ENCODE data around the gene P2RY2.

P2RY2 gene

GRCh38 chr11:73215191-73216134 lies 2.6 kb upstream of the P2RY2 start:
- Histone ChIP-seq H3K4me1 (no peaks in the 10 kb centered on the region), H3K9me3 (no peaks in the 10 kb centered on the region), H3K36me3 (no peaks in the 10 kb centered on the region), H3K27me3 (peaks cover 4% of the 10 kb centered on the region; the same call in 1 of the 2 replicates), H3K4me3 (ENCODE audit: low read depth, low read length) (no peak overlapping the region)
- TF ChIP-seq, protein P1, sequence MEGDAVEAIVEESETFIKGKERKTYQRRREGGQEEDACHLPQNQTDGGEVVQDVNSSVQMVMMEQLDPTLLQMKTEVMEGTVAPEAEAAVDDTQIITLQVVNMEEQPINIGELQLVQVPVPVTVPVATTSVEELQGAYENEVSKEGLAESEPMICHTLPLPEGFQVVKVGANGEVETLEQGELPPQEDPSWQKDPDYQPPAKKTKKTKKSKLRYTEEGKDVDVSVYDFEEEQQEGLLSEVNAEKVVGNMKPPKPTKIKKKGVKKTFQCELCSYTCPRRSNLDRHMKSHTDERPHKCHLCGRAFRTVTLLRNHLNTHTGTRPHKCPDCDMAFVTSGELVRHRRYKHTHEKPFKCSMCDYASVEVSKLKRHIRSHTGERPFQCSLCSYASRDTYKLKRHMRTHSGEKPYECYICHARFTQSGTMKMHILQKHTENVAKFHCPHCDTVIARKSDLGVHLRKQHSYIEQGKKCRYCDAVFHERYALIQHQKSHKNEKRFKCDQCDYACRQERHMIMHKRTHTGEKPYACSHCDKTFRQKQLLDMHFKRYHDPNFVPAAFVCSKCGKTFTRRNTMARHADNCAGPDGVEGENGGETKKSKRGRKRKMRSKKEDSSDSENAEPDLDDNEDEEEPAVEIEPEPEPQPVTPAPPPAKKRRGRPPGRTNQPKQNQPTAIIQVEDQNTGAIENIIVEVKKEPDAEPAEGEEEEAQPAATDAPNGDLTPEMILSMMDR (IDR thresholded peaks at IDR 0.05; ENCODE audit: low read depth, low read length), result no peak
- no peak for DNase-seq

GRCh38 chr11:73216465-73216864 lies 1.6 kb upstream of the P2RY2 start:
- TF ChIP-seq, protein P1 (IDR thresholded peaks at IDR 0.05; ENCODE audit: low read depth, low read length), result no peak
- DNase-seq, result no peak

GRCh38 chr11:73217131-73217809 lies 811 bp upstream of the P2RY2 start:
- H3K4me3 ChIP-seq (ENCODE audit: low read depth, low read length), result no peak overlapping the region
- no peaks in the 10 kb centered on the region for H3K9me3 ChIP-seq
- no peak for DNase-seq

More at GRCh38 chr11:73216465-73216864, 1.6 kb upstream of the P2RY2 start:
- H3K4me1 ChIP-seq, result no peaks in the 10 kb centered on the region
- no peaks in the 10 kb centered on the region for H3K9me3 ChIP-seq
- H3K4me3 ChIP-seq (ENCODE audit: low read depth, low read length), result no peak overlapping the region
- peaks cover 4% of the 10 kb centered on the region; the same call in 1 of the 2 replicates for H3K27me3 ChIP-seq
- no peaks in the 10 kb centered on the region for H3K36me3 ChIP-seq

DNA sequence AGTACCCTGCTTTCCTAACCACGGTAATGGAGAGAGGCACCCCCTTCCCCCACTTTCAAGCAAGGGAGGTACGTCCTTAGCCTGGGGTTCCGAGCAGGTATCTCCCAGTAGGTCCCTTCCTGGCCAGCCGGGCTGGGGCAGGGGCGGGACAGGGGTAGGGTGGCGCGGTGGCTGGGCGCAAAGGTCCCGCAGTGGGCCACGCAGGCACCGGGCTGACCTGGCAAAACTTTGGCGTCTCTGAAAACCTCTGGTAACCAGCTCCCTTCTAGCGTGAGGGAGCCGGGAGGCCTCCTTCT lies 323 bp upstream of the P2RY2 start:
- Histone ChIP-seq H3K36me3 (no peaks in the 10 kb centered on the region), H3K4me1 (no peaks in the 10 kb centered on the region), H3K4me3 (ENCODE audit: low read depth, low read length) (peak overlapping the region; percentile 51), H3K27me3 (peaks cover 4% of the 10 kb centered on the region; the same call in 1 of the 2 replicates), H3K9me3 (no peaks in the 10 kb centered on the region)
- DNase-seq, result no peak
- TF ChIP-seq, protein P1 (IDR thresholded peaks at IDR 0.05; ENCODE audit: low read depth, low read length), result no peak

More at GRCh38 chr11:73217131-73217809, 811 bp upstream of the P2RY2 start:
- Histone ChIP-seq H3K36me3 (no peaks in the 10 kb centered on the region), H3K4me1 (no peaks in the 10 kb centered on the region), H3K27me3 (peaks cover 4% of the 10 kb centered on the region; the same call in 1 of the 2 replicates)
- TF ChIP-seq, protein P1 (IDR thresholded peaks at IDR 0.05; ENCODE audit: low read depth, low read length), result no peak

GRCh38 chr11:73218830-73219215 lies 742 bp downstream of the P2RY2 start:
- Histone ChIP-seq H3K9me3 (no peaks in the 10 kb centered on the region), H3K4me3 (ENCODE audit: low read depth, low read length) (peak overlapping the region; percentile 51), H3K4me1 (no peaks in the 10 kb centered on the region), H3K36me3 (no peaks in the 10 kb centered on the region), H3K27me3 (peaks cover 4% of the 10 kb centered on the region; the same call in 1 of the 2 replicates)
- no peak for DNase-seq
- TF ChIP-seq, protein P1 (IDR thresholded peaks at IDR 0.05; ENCODE audit: low read depth, low read length), result no peak
